Testis (tissue), 3 donors: Measurements from ENCODE around the gene LAMP5. TPM values are rescaled to one million over a fixed set of nuclear protein-coding genes. Genes with fewer than 3 reads are reported as not detected.

Experiments
- DNase-seq: peaks from one replicate; pipeline ENCODE4 v3.0.0-alpha.2; 2019
- H3K27ac ChIP-seq, 2 donors: fragments of 200-600 bp; sonication (generic); one replicate each; pipeline ENCODE4 v1.5.1; 2019
- H3K27me3 ChIP-seq: fragments of 200-600 bp; sonication (generic); one replicate; pipeline ENCODE4 v1.5.1; 2019
- H3K36me3 ChIP-seq: fragments of 200-600 bp; sonication (generic); one replicate; pipeline ENCODE4 v1.5.1; 2017; ENCODE audit warnings: low read depth; ENCODE audit errors: missing control alignments
- H3K4me1 ChIP-seq: fragments of 200-600 bp; sonication (generic); one replicate; pipeline ENCODE4 v1.5.1; 2019
- H3K4me3 ChIP-seq, 2 donors: fragments of 200-600 bp; sonication (generic); one replicate each; pipeline ENCODE4 v1.5.1; 2017 to 2019
- H3K9me3 ChIP-seq: fragments of 200-600 bp; sonication (generic); one replicate; pipeline ENCODE4 v1.5.1; 2017
- POLR2A ChIP-seq: fragments of 450-650 bp; IDR thresholded peaks from one replicate; pipeline ENCODE4 v1.6.1; 2017; ENCODE audit warnings: antibody characterized with exemption, mild to moderate bottlenecking, moderate library complexity
- WGBS, 2 donors: methylation state at CpG; one replicate each; pipeline ENCODE4 v1.1.5; 2018; 5-methylcytosine and 5-hydroxymethylcytosine counted together
- intact Hi-C: fragments of 100-400 bp; cut with DNase I; formaldehyde crosslinking; loops from one replicate; pipeline ENCODE4 v1.15.1; 2023; ENCODE audit warnings: low total_unique reads
- polyA plus RNA-seq: library from polyadenylated mRNA; stranded (reverse); fragments of 350-450 nt; fragmentation: Illumina TruSeq; extraction: RNeasy Lipid Tissue Mini Kit (QIAGEN cat#74804); gene quantifications from one replicate; pipeline ENCODE4 v1.2.3, GENCODE V29; 2014; ENCODE audit warnings: low read depth, low replicate concordance; ENCODE audit not compliant: insufficient read depth
- total RNA-seq, 2 donors: library from RNA; depleted of rRNA; stranded (reverse); fragments of >200 nt; gene quantifications; one replicate each; pipeline ENCODE4 v1.2.3, GENCODE V29; 2016
- TF ChIP-seq, protein P1 (sequence below), 3 experiments: fragments of 450-650 bp in 2 of 3; fragments of 200-600 bp in 1 of 3; sonication (generic) in 1 of 3; IDR thresholded peaks; one replicate each; pipeline ENCODE4 v1.5.1; 2016 to 2019; ENCODE audit warnings: antibody characterized with exemption in 3 of 3, mild to moderate bottlenecking in 2 of 3, moderate library complexity in 1 of 3

The LAMP5 gene
- total and polyA plus RNA-seq, 3 donors from 2014 or later: 0.62 to 1.7 (median 0.71) TPM

- 10 to 13% methylated on average over 14 to 37 of the region's 37 CpGs for WGBS, 2 donors
- H3K9me3 ChIP-seq: no peaks in the 10 kb centered on the region
- H3K4me3 ChIP-seq: no peak overlapping the region
- H3K27ac ChIP-seq: no peak overlapping the region
- peaks cover 3% of the 10 kb centered on the region for H3K4me1 ChIP-seq
- intact Hi-C loops: no loop called here
- no peaks in the 10 kb centered on the region for H3K36me3 ChIP-seq
- no peak for DNase-seq
- H3K27me3 ChIP-seq: peaks cover 5% of the 10 kb centered on the region
- no peak for TF ChIP-seq POLR2A
- TF ChIP-seq, protein P1, sequence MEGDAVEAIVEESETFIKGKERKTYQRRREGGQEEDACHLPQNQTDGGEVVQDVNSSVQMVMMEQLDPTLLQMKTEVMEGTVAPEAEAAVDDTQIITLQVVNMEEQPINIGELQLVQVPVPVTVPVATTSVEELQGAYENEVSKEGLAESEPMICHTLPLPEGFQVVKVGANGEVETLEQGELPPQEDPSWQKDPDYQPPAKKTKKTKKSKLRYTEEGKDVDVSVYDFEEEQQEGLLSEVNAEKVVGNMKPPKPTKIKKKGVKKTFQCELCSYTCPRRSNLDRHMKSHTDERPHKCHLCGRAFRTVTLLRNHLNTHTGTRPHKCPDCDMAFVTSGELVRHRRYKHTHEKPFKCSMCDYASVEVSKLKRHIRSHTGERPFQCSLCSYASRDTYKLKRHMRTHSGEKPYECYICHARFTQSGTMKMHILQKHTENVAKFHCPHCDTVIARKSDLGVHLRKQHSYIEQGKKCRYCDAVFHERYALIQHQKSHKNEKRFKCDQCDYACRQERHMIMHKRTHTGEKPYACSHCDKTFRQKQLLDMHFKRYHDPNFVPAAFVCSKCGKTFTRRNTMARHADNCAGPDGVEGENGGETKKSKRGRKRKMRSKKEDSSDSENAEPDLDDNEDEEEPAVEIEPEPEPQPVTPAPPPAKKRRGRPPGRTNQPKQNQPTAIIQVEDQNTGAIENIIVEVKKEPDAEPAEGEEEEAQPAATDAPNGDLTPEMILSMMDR (IDR thresholded peaks at IDR 0.05): no peak
Measured at GRCh38 chr20:9507544-9508239, 6.7 kb upstream of the LAMP5 start.

- no peak for DNase-seq
- peaks cover 5% of the 10 kb centered on the region for H3K27me3 ChIP-seq
- intact Hi-C loops: no loop called here
Measured at GRCh38 chr20:9508240-9508661, 6.1 kb upstream of the LAMP5 start.

DNA sequence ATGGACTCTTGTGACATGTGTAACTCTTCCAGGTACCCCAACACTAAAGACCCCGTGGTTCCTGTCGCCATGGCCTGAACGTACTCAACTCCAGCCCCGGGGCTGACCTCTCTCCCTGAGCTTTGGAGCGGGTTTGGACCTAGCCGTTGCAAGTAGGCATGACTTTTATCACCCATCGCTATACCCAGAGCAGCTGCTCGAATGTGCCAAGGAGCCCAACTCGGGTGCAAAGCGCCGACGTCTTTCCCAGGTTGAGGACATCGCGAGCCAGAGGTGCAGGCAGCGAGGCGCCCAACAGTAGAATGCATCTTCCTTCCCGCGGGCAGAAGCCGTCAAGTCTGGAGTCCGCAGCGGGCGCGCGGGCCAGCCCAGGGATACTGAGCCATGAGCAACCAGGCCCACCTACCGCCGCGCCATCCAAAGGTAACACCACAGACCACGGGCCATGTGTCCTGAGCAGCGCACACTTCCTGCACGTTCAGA lies 5.7 kb upstream of the LAMP5 start:
- Histone ChIP-seq H3K36me3 (no peaks in the 10 kb centered on the region), H3K4me1 (peaks cover 3% of the 10 kb centered on the region), H3K27ac (no peak overlapping the region), H3K9me3 (no peaks in the 10 kb centered on the region), H3K4me3 (no peak overlapping the region), H3K27me3 (peaks cover 5% of the 10 kb centered on the region)
- DNase-seq: no peak
- TF ChIP-seq, protein P1 (IDR thresholded peaks at IDR 0.05): no peak
- TF ChIP-seq POLR2A: no peak
- WGBS, 2 donors: 8 to 13% methylated on average over 18 to 30 of the region's 30 CpGs
- intact Hi-C loops: no loop called here

More at GRCh38 chr20:9508240-9508661, 6.1 kb upstream of the LAMP5 start:
- Histone ChIP-seq H3K4me3 (no peak overlapping the region), H3K4me1 (peaks cover 3% of the 10 kb centered on the region), H3K36me3 (no peaks in the 10 kb centered on the region), H3K9me3 (no peaks in the 10 kb centered on the region), H3K27ac (no peak overlapping the region)
- 3% methylated on average over 23 of the region's 23 CpGs for WGBS, 2 donors
- no peak for TF ChIP-seq POLR2A
- TF ChIP-seq, protein P1 (IDR thresholded peaks at IDR 0.05): no peak

DNA sequence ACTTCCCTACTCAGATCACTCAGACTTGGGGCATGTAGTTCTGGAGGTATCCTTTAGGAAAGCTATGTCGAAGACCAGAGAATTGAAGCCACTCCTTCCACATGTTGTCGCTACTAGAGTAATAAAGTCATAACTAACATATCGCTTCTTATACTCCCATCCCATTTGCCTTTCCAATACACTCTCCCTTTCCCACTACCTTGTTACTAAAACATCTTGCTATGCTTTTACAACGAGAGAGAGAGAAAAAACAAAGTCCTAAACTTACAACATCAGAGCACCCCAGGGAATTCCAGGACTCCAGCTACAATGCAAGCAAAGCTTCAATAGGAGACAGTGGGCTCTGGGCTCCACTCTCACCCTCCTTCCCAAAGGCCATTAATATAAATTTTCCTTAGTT lies 5.1 kb upstream of the LAMP5 start:
- peaks cover 4% of the 10 kb centered on the region for H3K4me1 ChIP-seq
- H3K4me3 ChIP-seq: no peak overlapping the region
- no peak for DNase-seq
- no peaks in the 10 kb centered on the region for H3K9me3 ChIP-seq
- peaks cover 5% of the 10 kb centered on the region for H3K27me3 ChIP-seq
- no peak overlapping the region for H3K27ac ChIP-seq
- no peaks in the 10 kb centered on the region for H3K36me3 ChIP-seq
- no peak for TF ChIP-seq POLR2A
- TF ChIP-seq, protein P1 (IDR thresholded peaks at IDR 0.05): no peak
- WGBS, 2 donors: 18 to 31% methylated on average over 4 of the region's 4 CpGs
- intact Hi-C loops: no loop called here

DNA sequence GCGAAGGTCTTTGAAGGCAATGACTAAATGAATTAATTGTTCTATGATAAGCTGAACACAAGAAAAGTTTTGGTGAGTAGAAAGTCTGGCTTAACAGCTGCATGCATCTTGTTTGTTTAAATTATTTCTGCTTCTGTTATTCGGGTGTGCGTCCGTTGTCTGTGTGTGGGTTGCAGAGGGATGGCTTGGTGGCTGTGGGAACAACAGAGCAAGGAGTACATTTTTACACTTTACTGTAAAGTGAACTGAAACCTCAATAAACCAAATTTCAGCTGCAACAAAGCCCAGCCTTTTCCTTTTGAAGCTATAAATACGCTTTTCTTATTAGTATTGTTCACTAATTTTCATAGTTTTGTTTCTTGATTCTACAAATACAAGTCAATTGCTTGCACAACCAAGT lies 3.5 kb upstream of the LAMP5 start:
- intact Hi-C loops: no loop called here
- 66 to 77% methylated on average over 5 of the region's 5 CpGs for WGBS, 2 donors
- no peak for TF ChIP-seq POLR2A
- TF ChIP-seq, protein P1 (IDR thresholded peaks at IDR 0.05): no peak
- Histone ChIP-seq H3K4me3 (no peak overlapping the region), H3K27me3 (peaks cover 5% of the 10 kb centered on the region), H3K9me3 (no peaks in the 10 kb centered on the region), H3K4me1 (peaks cover 14% of the 10 kb centered on the region), H3K27ac (no peak overlapping the region), H3K36me3 (no peaks in the 10 kb centered on the region)
- DNase-seq: no peak
